Measurements from ENCODE around the gene ZNF503.

ZNF503 gene

GRCh38 chr10:75371010-75371409 is 30.6 kb downstream of the ZNF503 start:
- no peak for TF ChIP-seq TCF12 (IDR thresholded peaks at IDR 0.05; ENCODE audit: low read depth)
- TF ChIP-seq TAF1 (IDR thresholded peaks at IDR 0.05; ENCODE audit: low read depth): no peak
- no peak for TF ChIP-seq EGR1 (IDR thresholded peaks at IDR 0.05)
- no peak for TF ChIP-seq CEBPB (IDR thresholded peaks at IDR 0.05)
- no peak for TF ChIP-seq YY1 (IDR thresholded peaks at IDR 0.05; ENCODE audit: low read depth)
- TF ChIP-seq TEAD4 (IDR thresholded peaks at IDR 0.05): no peak
- no peak for TF ChIP-seq FOXM1 (IDR thresholded peaks at IDR 0.05; ENCODE audit: borderline replicate concordance, low read depth)
- TF ChIP-seq USF1 (IDR thresholded peaks at IDR 0.05): no peak
- no peak for TF ChIP-seq CREB1 (IDR thresholded peaks at IDR 0.05; ENCODE audit: low read depth)

GRCh38 chr10:75367901-75368300 is 33.7 kb downstream of the ZNF503 start:
- TF ChIP-seq MAX (IDR thresholded peaks at IDR 0.05) (no peak), NFIC (IDR thresholded peaks at IDR 0.05) (no peak), EGR1 (IDR thresholded peaks at IDR 0.05) (no peak), USF1 (IDR thresholded peaks at IDR 0.05) (no peak), TCF12 (IDR thresholded peaks at IDR 0.05; ENCODE audit: low read depth) (no peak), CREB1 (IDR thresholded peaks at IDR 0.05; ENCODE audit: low read depth) (no peak), TEAD4 (IDR thresholded peaks at IDR 0.05) (no peak), TAF1 (IDR thresholded peaks at IDR 0.05; ENCODE audit: low read depth) (no peak), FOXM1 (IDR thresholded peaks at IDR 0.05; ENCODE audit: borderline replicate concordance, low read depth) (no peak), RAD21 (IDR thresholded peaks at IDR 0.05; ENCODE audit: low read depth) (no peak), REST (IDR thresholded peaks at IDR 0.05; ENCODE audit: low read depth) (no peak), CEBPB (IDR thresholded peaks at IDR 0.05) (no peak), EP300 (IDR thresholded peaks at IDR 0.05; ENCODE audit: borderline replicate concordance) (no peak), ZBTB7A (IDR thresholded peaks at IDR 0.05; ENCODE audit: low read depth) (no peak), YY1 (IDR thresholded peaks at IDR 0.05; ENCODE audit: low read depth) (no peak)

GRCh38 chr10:75367021-75367487 is 34.5 kb downstream of the ZNF503 start:
- no peak for TF ChIP-seq CREB1 (IDR thresholded peaks at IDR 0.05; ENCODE audit: low read depth)
- TF ChIP-seq EP300 (IDR thresholded peaks at IDR 0.05; ENCODE audit: borderline replicate concordance): no peak
- TF ChIP-seq USF1 (IDR thresholded peaks at IDR 0.05): no peak
- TF ChIP-seq NFIC (IDR thresholded peaks at IDR 0.05): no peak
- TF ChIP-seq RAD21 (IDR thresholded peaks at IDR 0.05; ENCODE audit: low read depth): no peak
- TF ChIP-seq ZBTB7A (IDR thresholded peaks at IDR 0.05; ENCODE audit: low read depth): no peak

- no peak for TF ChIP-seq TAF1 (IDR thresholded peaks at IDR 0.05; ENCODE audit: low read depth)
- no peak for TF ChIP-seq CREB1 (IDR thresholded peaks at IDR 0.05; ENCODE audit: low read depth)
- no peak for TF ChIP-seq TCF12 (IDR thresholded peaks at IDR 0.05; ENCODE audit: low read depth)
- TF ChIP-seq YY1 (IDR thresholded peaks at IDR 0.05; ENCODE audit: low read depth): no peak
- TF ChIP-seq USF1 (IDR thresholded peaks at IDR 0.05): no peak
- TF ChIP-seq EGR1 (IDR thresholded peaks at IDR 0.05): no peak
- TF ChIP-seq TEAD4 (IDR thresholded peaks at IDR 0.05): no peak
These were observed 38.1 kb downstream of the ZNF503 start for GRCh38 chr10:75363431-75363830.

- TF ChIP-seq NFIC (IDR thresholded peaks at IDR 0.05): peak; percentile 53
These were observed 41.7 kb downstream of the ZNF503 start for GRCh38 chr10:75359876-75360275.

GRCh38 chr10:75358835-75359421 is 42.6 kb downstream of the ZNF503 start:
- TF ChIP-seq CREB1 (IDR thresholded peaks at IDR 0.05; ENCODE audit: low read depth): no peak
- TF ChIP-seq ZBTB7A (IDR thresholded peaks at IDR 0.05; ENCODE audit: low read depth): no peak
- no peak for TF ChIP-seq MAX (IDR thresholded peaks at IDR 0.05)
- no peak for TF ChIP-seq RAD21 (IDR thresholded peaks at IDR 0.05; ENCODE audit: low read depth)
- no peak for TF ChIP-seq YY1 (IDR thresholded peaks at IDR 0.05; ENCODE audit: low read depth)
- TF ChIP-seq EP300 (IDR thresholded peaks at IDR 0.05; ENCODE audit: borderline replicate concordance): no peak
- no peak for TF ChIP-seq USF1 (IDR thresholded peaks at IDR 0.05)
- TF ChIP-seq NFIC (IDR thresholded peaks at IDR 0.05): no peak
- no peak for TF ChIP-seq TCF12 (IDR thresholded peaks at IDR 0.05; ENCODE audit: low read depth)
- no peak for TF ChIP-seq REST (IDR thresholded peaks at IDR 0.05; ENCODE audit: low read depth)
- no peak for TF ChIP-seq EGR1 (IDR thresholded peaks at IDR 0.05)
- no peak for TF ChIP-seq TAF1 (IDR thresholded peaks at IDR 0.05; ENCODE audit: low read depth)
- no peak for TF ChIP-seq TEAD4 (IDR thresholded peaks at IDR 0.05)
- no peak for TF ChIP-seq FOXM1 (IDR thresholded peaks at IDR 0.05; ENCODE audit: borderline replicate concordance, low read depth)
- TF ChIP-seq CEBPB (IDR thresholded peaks at IDR 0.05): no peak
